Upper lobe of left lung (tissue), 4 donors: ENCODE measurements around the gene CFAP58.
A peak's percentile ranks its signal among the peaks of the same experiment; 100 is the strongest.

Source experiments
- EP300 ChIP-seq, 4 donors: sonication (generic); formaldehyde crosslinking; IDR thresholded peaks; one replicate each; pipeline ENCODE4 v1.5.1; 2017; ENCODE audit warnings: antibody characterized with exemption in 4 of 4, control low read depth in 2 of 4
- POLR2AphosphoS5 ChIP-seq, 2 donors: sonication (generic); formaldehyde crosslinking; IDR thresholded peaks; one replicate each; pipeline ENCODE4 v1.5.1; 2017; ENCODE audit warnings: antibody characterized with exemption in 2 of 2
- TF ChIP-seq, protein P1 (sequence below), 6 experiments: fragments of 450-650 bp in 4 of 6; fragments of 200-600 bp in 2 of 6; sonication (generic) in 2 of 6; IDR thresholded peaks; one replicate each; pipeline ENCODE4 v1.5.1; 2016 to 2019; ENCODE audit warnings: antibody characterized with exemption in 6 of 6

DNA sequence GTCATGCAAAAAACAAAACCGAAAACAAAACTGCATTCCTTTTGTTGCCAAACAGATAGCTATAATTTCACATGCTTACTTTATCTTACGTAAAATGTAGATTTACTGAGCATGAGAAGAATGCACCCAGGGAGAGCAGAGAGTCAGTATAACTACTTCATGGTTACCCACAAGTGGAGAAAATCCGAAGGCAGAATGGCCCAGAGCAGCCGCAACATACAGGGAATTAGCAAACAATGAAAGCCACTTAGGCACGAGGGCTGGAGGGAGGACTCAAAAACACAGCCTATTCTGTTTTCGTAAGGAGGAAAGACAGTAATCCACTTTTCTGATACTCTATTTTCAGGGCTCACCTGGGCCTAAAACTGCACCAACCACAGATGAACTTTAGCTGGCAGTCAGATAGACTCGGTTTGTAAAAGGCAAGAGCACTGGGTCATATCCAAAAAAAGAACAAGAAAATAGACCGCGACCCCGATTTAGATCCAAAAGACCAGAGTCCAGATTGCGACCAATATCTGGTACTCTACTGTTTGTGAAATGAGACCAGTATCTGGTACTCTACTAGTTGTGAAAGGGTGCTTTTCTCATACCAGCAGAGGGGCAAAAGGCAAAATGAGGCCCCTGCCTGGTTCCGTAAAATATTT lies 16.7 kb upstream of the CFAP58 start:
- TF ChIP-seq EP300 (IDR thresholded peaks at IDR 0.05), result no peak
- TF ChIP-seq, protein P1, sequence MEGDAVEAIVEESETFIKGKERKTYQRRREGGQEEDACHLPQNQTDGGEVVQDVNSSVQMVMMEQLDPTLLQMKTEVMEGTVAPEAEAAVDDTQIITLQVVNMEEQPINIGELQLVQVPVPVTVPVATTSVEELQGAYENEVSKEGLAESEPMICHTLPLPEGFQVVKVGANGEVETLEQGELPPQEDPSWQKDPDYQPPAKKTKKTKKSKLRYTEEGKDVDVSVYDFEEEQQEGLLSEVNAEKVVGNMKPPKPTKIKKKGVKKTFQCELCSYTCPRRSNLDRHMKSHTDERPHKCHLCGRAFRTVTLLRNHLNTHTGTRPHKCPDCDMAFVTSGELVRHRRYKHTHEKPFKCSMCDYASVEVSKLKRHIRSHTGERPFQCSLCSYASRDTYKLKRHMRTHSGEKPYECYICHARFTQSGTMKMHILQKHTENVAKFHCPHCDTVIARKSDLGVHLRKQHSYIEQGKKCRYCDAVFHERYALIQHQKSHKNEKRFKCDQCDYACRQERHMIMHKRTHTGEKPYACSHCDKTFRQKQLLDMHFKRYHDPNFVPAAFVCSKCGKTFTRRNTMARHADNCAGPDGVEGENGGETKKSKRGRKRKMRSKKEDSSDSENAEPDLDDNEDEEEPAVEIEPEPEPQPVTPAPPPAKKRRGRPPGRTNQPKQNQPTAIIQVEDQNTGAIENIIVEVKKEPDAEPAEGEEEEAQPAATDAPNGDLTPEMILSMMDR (IDR thresholded peaks at IDR 0.05), result no peak
- TF ChIP-seq POLR2AphosphoS5 (IDR thresholded peaks at IDR 0.05), result peak in 1 of 2 donors; percentile 14
